Measurements from ENCODE around the gene E2F8.
"Not testable (repeated sequence)": the region's sequence is repeated elsewhere in the genome, so short reads cannot be mapped to it uniquely, and the experiment has no call there.

E2F8 gene

GRCh38 chr11:19240420-19241259 lies at the start of gene E2F8:
Gene E2F8, minus strand, starts transcription at chr11:19240945. Its CDS starts 824 bp downstream, at chr11:19240121.
- peak; percentile 97 for DNase-seq

- DNase-seq: no peak
These were observed 49.6 kb upstream of the E2F8 start for GRCh38 chr11:19290356-19290755.

GRCh38 chr11:19288256-19288655 lies 47.5 kb upstream of the E2F8 start:
- DNase-seq: no peak

- no peak for DNase-seq
These were observed 45.7 kb upstream of the E2F8 start for GRCh38 chr11:19286411-19286810.

GRCh38 chr11:19284881-19285280 lies 44.1 kb upstream of the E2F8 start:
- DNase-seq: no peak

GRCh38 chr11:19283991-19284390 lies 43.2 kb upstream of the E2F8 start:
- no peak for DNase-seq

- DNase-seq: no peak
These were observed 40.8 kb upstream of the E2F8 start for GRCh38 chr11:19281555-19281954.

- DNase-seq: peak; percentile 59
These were observed 40.3 kb upstream of the E2F8 start for GRCh38 chr11:19281041-19281440.

- DNase-seq: peak; percentile 16
These were observed 38.7 kb upstream of the E2F8 start for GRCh38 chr11:19279451-19279850.

GRCh38 chr11:19276859-19277808 lies 36.4 kb upstream of the E2F8 start:
- no peak for DNase-seq

GRCh38 chr11:19275496-19275895 lies 34.8 kb upstream of the E2F8 start:
- DNase-seq: no peak

- DNase-seq: not testable (repeated sequence)
These were observed 32.5 kb upstream of the E2F8 start for GRCh38 chr11:19273219-19273618.

GRCh38 chr11:19268909-19269308 lies 28.2 kb upstream of the E2F8 start:
- DNase-seq: no peak

- DNase-seq: no peak
These were observed 26.8 kb upstream of the E2F8 start for GRCh38 chr11:19267567-19267966.

- no peak for DNase-seq
These were observed 22.6 kb upstream of the E2F8 start for GRCh38 chr11:19263333-19263732.

- DNase-seq: peak; percentile 32
These were observed 19.0 kb upstream of the E2F8 start for GRCh38 chr11:19259487-19260345.

- DNase-seq: no peak
These were observed 18.0 kb upstream of the E2F8 start for GRCh38 chr11:19258641-19259230.

- not testable (repeated sequence) for DNase-seq
These were observed 13.7 kb upstream of the E2F8 start for GRCh38 chr11:19254441-19254840.

- DNase-seq: no peak
These were observed 13.1 kb upstream of the E2F8 start for GRCh38 chr11:19253817-19254216.

- DNase-seq: peak; percentile 54
These were observed 12.5 kb upstream of the E2F8 start for GRCh38 chr11:19253153-19253745.

- DNase-seq: no peak
These were observed 11.8 kb upstream of the E2F8 start for GRCh38 chr11:19252394-19253152.
